GM18499 (cell line): ENCODE measurements around the gene P4HA2.

ENCODE experiments used
- ATAC-seq: cut with Tn5 transposase; IDR thresholded peaks from one replicate; pipeline ENCODE4 v1.9.1; 2021; ENCODE audit warnings: moderate number of reproducible peaks; ENCODE audit not compliant: insufficient read depth, unreplicated experiment

Gene P4HA2

DNA sequence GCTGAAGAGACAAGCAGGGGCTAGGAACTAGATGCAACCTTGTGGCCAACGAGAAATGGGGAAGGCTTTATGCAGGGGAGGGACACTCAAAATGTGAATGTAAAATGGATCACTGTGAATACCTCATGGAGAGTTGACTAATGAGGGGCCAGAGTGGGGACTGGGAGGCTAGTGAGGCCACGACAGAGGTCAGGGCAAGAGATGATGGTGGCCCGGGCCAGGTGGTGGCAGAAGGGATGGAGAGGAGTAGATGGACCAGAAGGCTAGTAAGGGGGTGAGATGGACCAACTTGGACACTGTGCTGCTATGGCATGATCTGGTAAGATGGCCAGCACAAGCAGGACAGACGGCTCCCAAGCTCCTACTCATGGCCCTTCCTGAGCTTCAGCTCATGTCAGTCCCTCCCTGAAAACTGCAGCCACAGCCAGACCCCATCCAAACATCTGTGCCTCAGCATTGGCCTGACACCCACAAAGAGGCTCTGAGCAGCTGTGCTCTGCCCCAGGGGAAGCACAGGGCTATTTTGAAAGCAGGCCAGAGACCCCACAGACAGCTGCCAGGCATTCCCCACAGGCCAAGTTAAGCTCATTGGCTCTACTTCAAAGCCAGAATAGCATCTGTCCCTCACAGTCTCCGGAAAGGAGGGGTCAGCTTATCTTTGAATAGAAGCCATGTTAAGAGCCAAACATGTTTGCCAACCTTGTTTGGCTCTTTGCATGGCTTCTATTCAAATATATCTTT lies 22.1 kb downstream of the P4HA2 start:
- no peak for ATAC-seq

DNA sequence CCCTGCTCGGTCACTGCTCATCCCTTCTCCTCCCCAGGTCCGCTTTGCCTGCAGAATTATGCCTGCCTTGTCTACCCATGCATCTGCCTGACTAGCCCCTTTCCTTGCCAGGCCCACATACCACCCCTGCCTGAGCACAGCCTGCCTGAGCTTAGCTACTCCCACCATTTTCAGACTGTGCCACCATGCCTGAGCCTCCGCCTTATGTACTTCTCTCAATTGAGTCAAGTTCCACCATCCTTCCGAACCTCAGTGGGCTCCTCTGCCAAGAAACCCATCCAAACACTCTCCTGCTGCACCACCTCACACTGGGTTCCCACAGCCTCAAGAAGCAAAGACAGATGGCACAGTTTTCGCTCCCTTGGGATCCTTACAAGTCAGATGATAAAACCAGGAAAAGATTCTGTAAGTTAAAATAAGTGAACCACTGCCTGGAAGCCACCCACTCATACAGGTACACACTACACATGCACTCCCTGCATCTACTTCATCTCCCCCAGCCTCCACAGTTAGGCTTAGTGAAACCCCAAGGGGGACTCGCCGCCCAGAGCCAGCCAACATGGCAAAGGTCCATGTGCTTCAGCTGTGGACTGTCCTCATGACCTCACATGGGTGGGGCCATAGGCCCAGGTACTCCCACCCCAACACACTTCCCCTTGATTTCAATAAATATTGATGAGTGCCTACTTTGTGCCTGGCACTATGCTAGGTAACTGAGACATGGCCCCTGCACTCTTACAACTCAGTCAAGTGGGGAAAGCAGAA lies 23.1 kb downstream of the P4HA2 start:
- no peak for ATAC-seq

DNA sequence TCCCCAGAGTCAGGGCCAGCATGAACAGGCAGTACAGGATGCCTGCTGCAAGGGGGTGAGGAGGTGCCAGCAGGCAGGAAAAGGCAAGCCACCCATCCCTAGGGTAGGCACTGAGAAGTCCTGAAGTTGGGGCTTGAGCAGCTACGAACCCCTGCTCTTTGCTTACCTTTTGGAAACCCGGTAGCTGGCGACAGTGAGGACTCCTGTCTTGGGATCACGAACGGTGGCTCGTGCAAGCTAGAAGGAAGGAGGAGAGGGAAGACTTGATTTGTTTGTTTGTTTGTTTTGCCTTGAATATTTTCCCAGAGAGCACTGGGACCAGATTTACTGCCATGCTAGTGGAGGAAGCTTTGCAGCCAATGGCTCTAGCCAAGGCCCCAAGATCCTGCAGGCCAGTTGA lies 23.7 kb downstream of the P4HA2 start:
- ATAC-seq, result no peak

DNA sequence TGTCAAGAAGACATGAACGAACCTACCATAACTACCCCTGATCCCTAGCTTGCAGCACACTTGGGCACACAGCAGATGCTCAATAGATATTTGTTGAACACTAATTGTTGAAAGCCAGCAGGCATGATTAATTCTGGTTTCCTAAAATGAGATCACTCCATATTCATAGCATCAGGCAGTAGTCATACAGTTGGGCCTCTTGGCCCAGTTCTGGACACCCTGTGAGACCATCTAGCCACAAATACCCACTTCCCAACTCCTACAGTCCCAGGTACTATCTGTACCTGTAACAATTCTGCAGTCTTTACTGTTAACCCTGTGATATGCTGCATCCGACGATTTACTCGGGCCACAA lies 24.2 kb downstream of the P4HA2 start:
- ATAC-seq, result no peak

DNA sequence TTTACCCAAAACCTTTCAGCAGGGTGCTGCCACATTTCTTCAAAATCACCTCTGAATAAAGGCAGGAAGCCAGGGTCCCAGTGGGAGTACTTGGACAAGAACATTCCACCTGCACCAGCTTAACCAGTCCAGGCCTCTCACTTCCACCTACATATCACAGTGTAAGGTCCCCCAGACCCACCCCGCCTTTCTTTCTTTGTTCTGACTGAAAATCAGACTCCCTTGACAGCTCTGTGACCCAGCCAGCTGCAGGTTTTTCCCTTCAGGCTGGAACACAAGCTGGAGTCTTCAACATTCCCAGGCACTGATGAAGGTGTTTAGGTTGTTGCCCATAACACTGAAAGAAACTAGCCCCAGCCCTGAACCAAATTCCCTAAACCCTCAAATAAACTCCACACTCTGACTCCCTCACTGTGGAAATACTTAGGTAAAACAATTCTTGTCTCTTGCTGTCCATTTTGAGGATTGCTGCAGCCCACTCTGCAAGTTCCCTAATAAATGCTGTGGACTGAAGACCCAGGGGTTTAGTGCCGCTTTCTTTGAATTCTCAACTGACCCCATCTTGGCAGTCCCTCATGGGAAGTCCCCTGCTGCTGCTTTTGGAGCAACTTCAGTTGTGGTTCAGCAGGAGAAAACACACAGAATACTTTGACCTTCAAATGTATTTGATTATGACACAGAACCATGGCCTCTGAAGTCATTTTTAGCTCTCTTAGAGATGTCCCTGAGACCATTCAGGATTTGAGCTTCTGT lies 24.8 kb downstream of the P4HA2 start:
- no peak for ATAC-seq

DNA sequence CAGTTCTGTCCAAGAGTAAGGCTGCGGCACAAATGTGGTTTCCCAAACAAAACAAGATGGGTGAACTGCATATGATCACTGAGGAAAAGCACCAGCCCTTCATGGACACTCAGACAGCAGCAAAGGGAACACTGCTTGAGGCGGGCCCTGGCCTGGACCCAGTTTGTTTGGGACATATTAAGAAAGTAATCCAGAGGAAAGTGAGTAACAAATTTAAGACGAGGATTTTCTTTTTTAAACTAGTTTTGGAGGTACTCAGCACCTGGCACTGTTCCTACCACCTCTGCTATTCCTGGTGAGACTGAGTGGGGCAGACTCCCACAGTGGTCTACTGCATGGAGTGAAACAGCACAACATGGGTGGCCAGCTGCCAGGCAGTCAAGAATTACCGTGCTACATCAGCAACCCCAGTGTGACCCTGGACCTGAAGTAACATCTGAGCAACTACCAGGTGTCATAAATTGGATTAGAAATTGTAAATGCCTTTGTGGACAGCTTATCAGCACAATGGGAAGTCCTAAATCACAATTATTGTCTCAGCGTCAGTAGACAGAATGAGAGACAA lies 28.5 kb downstream of the P4HA2 start:
- no peak for ATAC-seq

DNA sequence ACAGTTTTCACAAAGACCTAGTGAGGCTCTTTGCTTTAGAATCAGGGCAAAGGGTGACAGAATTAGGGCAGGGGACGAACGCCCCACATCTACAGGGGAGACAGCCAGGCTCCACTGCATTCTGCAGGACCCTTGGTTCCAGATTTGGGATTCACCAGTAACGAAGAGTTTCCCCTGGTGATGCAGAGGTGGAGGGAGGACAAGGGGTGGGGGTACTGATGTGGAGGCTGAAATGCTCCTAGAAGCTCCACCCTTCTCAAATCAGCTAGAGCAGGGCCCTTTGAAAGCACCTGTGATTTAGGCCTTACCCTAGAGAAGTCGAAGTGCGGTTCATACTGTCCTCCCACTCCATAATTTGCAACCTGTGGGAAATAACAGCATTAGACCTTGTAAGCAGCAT lies 29.1 kb downstream of the P4HA2 start:
- no peak for ATAC-seq

DNA sequence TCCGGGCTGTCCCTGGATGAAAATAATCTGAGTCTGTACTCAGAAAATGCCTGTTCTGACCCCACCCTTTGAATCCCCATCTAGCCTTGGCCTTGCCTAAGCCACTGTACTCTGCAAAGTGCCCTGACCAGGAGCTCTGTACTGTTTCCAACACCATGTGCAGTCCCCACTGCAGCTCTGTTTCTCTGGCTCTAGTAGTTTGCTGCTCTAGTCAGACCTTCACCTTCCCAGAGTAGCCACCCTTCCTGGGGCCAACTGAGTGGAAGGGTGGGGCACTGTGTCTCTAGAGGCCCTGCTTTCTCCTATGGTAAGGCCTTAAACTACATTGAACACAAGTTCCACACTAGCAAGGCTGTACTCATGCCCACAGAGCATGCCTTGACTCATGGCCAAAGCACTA lies 31.9 kb downstream of the P4HA2 start:
- ATAC-seq, result no peak

DNA sequence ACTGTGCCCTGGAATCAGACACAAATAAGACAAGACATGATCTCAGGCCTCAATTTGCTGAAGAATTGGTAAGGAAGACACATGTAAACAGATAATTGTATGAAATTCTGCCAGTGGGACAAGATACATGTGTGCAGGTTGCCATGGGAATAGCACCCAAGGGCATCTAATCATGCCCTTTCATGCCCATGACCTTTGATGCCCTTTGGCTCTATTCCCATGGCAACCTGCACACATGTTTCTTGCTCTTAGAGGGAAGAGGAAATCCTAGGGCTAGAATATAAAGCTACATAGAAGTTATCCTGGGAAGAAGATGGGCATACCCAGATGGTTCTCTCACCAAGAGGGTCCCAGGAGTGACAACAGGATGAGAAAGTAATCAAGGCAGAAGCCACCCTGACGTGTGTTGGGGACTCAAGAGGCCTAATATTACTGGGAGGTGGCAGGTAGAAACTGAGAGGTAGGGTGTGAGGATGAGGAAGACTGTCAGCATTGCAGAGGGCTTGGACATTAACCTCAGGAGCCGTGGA lies 34.4 kb downstream of the P4HA2 start:
- ATAC-seq, result no peak

DNA sequence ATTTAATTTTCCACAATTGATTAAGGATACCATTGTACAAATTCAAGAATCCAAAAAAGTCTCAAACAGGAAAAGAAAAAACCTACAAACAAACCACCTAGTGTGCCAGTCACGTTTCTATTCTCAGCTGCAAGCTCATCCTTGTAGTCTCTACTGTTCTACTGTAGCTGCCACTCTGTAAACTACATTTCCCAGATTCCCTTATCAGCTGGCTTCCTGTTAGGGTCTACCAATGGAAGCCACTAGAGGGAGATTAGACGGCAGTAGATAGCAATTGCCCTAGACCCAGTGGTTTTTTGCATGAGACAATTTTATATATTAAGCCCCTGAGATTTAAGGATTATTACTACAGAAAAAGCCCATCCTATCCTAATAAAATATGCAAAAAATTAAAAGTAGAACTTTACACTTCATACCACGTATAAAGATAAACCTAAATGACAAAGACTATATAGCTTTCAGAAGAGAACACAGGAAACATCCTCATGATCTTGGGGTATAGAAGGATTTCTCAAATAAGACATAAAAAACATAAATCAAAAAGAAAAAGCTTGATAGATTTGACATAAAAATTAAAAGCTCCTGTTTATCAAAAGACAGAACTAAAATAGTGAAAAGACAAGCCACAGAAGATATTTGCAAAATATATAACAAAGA lies 37.4 kb downstream of the P4HA2 start:
- ATAC-seq, result no peak

DNA sequence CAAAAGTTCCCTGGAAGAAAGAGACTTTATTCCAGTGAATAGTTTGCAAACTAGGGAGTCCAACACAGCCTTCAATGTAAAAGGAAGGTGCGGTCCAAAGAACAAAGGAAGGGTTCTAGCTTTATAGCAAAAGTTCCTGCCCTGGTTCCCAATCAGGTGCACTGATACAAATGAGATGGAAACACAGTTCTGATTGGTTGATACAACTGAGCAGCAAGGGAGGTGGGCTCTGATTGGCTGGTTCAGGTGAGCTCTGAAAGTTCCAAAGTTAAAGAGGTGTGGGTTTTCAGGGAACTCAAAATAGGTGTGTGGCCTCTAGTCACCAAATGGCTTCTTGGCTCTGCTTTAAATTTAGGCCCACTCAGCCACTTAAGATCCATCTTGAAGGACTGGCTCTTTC lies 43.1 kb downstream of the P4HA2 start:
- no peak for ATAC-seq

DNA sequence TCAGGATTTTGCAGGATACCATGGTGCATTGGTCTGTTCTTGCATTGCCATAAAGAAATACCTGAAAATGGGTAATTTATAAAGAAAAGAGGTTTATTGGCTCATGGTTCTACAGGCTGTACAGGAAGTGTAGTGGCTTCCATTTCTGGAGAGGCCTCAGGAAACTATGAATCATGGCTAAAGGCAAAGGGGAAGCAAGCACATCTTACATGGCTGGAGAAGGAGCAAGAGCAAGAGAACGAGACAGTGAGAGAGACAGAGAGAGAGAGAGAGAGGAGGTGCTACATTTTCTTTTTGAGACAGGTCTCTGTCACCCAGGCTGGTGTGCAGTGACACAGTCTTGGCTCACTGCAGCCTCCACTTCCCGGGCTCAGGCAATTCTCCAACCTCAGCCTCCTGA lies 43.9 kb downstream of the P4HA2 start:
- ATAC-seq, result no peak

DNA sequence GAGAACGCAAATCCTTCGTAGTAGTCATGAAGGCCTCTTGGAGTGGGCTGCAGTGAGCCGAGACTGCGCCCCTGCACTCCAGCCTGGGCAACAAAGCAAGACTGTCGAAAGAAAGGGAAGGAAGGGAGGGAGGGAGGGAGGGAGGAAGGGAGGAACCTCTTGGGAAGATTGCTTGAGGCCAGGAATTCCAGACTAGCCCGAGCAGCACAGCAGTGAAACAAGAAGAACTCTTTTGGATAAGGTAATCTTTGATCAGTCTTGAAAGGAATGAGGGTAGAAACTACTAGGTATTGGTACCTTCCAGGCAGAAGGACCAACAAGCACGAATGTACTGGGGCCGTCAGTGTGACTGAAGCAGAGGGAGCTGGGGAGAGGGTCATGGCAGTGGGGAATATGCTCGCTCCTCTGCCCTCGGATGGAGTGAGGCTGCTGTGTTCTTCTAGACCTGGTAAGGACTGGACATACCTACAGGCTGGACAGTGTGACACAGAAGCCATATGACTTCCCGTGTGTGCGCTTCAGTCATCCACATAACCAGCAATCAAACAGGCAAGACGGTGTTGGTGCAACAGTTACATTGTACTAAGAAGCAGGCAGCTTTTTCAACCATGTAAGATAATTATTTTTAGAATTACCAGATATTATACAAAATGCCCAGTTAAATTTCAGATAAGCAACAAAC lies 45.2 kb downstream of the P4HA2 start:
- no peak for ATAC-seq

DNA sequence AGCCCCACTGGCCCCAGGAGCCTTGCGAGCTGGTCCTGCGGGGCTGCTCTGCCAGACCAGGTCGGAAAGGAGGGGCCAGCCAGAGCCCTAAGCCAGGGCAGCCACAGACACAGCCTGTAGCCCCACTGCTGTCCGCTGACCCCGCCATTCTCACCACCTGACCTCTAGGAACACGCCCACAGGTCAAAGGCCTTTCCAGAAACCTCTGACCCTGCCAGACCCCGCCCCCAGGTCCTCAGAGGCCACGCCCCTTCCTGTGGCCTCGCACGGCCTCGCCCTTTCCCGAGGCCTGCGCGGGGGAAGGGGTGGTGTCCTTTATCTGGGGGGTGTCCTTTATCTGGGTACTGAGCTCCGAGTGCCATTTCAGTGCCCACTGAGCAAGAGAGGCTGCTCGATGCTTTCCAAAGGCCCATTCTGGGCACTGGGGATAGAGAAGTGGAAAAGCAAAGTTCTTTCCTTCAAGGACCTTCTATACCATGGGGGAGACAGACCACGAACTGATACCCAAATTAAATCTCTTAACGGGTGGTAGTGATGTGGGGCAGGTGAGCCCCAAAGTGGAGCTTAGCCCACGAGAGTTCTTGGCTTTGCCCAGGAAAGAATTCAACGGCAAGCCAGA lies 46.5 kb downstream of the P4HA2 start:
- ATAC-seq, result no peak

DNA sequence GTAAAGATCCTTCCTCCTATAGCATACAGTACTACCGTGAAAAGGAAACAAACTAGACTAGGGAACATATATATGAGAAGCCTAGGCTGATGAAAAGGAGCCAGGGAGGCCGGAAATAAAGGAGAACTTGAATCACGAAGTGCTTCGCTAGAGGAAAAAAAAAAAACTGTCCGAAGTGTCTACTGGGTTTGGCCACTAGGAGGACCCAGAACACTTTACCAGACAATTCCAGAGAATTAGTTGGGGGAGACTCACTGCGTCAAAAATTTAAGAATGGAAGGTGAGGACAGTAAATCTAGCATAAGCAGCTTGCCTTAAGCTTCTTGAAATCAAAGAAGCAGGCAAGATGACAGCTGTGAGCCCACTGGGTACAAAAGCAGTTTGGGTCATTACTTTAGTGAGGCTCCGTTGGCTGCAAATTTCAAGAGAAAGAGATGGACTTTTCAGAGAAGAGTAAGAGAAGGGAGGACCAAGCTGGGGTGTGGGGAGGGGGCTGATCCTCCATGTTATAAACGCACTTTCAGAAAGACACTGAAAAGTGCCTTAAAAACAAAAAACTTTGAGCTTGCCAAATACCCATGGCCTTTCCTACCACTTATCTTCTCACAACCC lies 47.4 kb downstream of the P4HA2 start:
- ATAC-seq, result no peak

DNA sequence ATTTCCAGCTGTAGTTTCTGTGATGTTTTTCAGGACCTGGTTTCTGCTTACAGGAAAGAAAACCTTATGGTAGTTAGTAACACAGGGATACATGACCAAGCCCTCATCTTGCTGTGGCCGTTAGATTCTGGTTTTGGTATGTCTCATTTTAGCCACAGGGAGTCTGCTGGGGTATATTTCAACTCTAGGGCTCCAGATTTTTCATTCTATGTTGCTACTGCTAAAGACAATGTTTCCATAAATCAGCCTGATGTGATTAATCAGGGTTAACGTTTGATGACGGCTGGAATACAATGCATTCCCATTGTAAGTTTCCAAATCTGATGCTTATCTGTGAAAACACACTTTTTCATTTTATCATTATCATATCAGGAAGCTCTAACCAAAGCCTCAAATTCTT lies 48.2 kb downstream of the P4HA2 start:
- ATAC-seq, result no peak

DNA sequence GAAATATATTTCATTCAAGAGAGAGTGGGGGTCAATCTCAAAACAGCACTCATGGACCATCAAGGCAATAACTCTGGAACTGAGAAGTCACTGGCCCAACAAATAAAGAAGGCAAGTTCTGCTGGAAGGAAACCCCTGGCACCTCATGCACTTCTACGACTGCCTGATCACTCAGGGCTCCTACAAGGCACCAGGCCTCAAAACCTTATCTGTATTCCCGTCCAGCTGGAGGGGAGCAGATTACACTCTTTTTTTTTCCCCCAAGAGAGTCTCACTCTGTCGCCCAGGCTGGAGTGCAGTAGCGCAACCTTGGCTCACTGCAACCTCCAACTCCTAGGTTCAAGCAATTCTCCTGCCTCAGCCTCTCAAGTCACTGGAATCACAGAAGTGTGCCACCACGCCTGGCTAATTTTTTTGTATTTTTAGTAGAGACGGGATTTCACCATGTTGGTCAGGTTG lies 49.9 kb downstream of the P4HA2 start:
- ATAC-seq, result no peak

DNA sequence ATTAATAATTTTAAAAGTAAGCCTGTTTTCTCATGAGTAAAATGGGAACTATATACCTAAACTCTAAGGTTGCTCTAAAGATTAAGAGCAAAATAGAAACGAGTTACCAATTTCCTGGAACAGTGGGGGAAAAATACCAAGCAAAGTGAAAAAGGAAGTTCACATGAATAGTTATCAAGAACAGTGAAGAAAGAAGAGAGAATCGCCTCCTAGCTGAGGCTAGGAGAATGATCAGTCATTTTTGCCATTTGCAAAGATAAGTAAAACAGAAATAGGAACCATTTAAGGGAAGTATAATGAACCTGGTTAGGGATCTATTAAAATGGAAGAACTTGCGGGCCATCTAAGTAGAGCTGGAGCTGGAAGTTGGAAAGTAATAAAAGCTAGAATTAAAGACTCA lies 50.7 kb downstream of the P4HA2 start:
- ATAC-seq, result no peak

DNA sequence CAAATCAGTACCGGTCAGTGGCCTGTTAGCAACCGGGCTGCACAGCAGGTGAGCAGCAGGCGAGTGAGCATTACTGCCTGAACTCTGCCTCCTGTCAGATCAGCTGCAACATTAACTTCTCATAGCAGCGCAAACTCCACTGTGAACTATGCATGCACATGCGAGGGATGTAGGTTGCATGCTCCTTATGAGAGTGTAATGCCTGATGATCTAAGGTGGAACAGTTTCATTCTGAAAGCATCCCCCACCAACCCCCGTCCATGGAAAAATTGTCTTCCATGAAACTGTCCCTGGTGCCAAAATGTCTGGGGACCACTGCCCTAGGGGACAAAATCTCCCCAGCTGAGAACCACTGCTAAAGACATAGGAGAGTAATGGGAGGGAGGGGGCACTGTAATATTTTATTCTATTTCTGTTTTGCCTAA lies 51.1 kb downstream of the P4HA2 start:
- ATAC-seq, result no peak
